ENCODE data around the gene GFAP.
"Not testable (repeated sequence)": the region's sequence is repeated elsewhere in the genome, so short reads cannot be mapped to it uniquely, and the experiment has no call there.

Gene GFAP

DNA sequence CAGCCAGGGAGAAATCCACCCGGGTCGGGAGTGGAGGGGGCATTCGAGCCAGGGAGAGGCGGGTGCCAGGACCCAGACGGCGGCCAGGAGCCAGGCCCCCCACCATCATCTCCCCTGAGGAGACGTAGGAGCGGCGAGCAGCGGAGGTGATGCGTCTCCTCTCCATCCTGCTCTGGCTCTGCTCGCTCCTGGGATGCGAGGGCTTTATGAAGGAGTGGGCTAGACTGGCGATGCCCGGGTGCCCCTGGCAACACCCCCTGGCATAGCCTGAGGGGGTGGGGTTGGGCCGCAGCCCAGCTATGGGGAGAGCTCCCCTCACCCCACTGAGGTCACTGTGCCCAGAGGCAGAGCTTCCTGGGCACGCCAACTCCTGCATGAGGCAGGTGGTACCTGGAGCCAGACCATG lies at the start of gene GFAP:
TSS of gene GFAP (minus strand) at position 180 of the 406 bp plus-strand sequence. CDS start at position 166, 14 bp downstream.
- peak; percentile 61 for DNase-seq (ENCODE audit: low spot score)

- no peak for DNase-seq (ENCODE audit: low spot score)
Observed at GRCh38 chr17:44961921-44962350, 46.6 kb upstream of the GFAP start.

- DNase-seq (ENCODE audit: low spot score), result no peak
Observed at GRCh38 chr17:44960691-44961090, 45.4 kb upstream of the GFAP start.

DNA sequence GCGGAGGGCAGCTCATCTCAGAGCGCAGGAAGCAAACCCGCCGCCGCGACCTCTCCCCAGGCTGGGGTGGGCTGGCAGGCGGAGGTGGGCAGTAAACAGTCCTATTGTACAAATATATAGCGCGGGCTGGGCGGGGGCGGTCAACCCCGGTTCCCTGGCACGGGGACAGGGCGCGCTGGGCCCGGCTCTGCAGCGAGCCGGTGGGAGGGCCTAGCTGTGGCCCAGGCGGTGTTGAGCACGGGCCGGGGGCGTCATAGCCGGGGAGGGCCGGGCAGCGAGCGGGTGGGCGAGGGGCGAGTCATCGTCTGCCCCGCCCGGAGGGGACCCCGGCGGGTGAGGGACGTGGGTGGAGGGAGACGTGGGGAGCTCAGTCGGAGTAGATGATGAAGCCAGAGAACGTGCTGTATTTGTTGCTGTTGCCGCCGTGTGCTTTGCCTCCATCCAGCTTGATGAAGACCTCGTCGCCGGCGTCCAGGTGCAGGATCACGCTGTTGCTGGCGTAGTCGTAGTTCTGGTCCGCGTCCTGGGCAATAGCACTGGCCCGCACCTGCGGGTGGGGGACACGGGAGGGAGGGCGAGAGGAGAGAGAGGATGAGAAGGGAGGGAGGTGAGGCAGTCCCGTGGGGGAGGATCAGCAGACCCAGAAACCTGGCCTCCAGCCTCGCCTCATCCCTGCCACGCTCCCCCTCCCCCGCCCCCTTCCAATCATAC lies 44.7 kb upstream of the GFAP start:
- DNase-seq (ENCODE audit: low spot score), result no peak

GRCh38 chr17:44956998-44957981 lies 42.0 kb upstream of the GFAP start:
- peak; percentile 48 for DNase-seq (ENCODE audit: low spot score)

- DNase-seq (ENCODE audit: low spot score), result no peak
Observed at GRCh38 chr17:44955674-44956425, 40.5 kb upstream of the GFAP start.

DNA sequence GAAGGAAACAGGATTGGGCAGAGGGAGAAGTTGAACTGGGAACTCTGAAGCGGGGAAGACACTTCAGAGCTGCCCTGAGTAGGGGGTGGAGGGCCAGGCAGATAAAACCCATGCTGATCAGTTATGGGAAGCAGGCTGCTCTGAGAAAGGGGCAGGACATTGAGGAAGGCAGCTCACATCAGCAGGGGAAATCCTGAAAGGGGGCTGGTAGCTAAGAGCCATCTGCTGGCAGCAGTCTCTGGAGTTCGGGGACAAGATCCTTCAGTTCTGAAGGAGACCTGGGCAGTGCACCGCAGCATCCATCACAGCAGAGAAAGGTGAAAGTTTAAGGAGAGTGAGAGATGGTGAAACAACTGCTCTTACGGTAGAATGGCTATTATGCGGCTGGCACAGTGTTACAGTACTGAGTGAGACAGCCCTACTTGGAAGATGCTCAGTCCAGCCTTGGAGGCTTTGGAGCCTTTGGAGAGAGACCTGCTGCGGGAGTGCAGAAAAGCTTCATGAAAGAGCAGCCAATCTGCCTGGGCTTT lies 37.7 kb upstream of the GFAP start:
- no peak for DNase-seq (ENCODE audit: low spot score)

- no peak for DNase-seq (ENCODE audit: low spot score)
Observed at GRCh38 chr17:44948315-44948795, 33.1 kb upstream of the GFAP start.

DNA sequence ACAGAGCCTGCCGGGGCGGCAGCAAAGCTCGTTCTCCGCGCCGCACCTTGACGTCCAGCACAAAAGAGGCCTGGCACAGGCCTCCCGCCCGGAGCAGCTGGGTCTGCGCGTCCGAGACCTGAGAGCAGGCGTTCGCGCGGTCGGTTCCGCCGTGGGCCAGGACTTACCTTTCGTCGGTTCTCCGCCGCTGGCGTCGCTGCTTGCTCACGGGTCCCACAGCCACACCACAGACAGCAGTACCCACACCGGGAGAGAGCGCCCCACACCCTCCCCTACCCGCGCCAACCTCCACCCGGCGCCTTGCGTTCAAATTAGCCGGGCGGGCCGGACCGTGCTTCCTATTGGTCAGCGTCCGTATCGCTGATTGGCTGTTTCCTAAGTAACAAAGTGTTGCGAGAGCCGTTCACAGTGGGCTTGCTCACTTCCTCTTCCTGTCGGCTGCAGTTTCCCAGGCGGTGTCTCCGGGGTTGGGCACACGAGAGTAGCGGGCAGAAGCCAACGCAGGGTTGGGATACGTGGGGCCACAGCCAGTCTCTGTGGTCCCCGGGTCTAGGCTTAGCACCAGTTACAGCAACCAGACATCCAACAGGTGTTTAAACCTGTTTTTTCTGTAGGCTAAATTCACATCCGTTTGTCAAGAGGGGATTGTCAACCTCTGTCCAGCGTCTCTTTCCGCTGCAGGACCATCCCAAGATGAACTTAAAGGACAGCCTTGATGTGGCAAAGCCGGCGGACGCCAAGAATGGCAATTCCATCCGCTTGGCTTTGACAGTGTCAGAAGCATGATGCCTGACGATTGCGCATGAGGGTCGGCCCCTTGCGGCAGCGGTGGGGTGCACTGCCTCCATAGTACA lies 32.4 kb upstream of the GFAP start, which contains the start of gene KIF18B:
TSS of gene KIF18B (minus strand) at position 313 of the 854 bp plus-strand sequence. CDS start 11,429 bp downstream, outside the sequence.
- DNase-seq (ENCODE audit: low spot score), result peak; percentile 81

GRCh38 chr17:44945652-44946051 lies 30.4 kb upstream of the GFAP start:
- DNase-seq (ENCODE audit: low spot score), result not testable (repeated sequence)

DNA sequence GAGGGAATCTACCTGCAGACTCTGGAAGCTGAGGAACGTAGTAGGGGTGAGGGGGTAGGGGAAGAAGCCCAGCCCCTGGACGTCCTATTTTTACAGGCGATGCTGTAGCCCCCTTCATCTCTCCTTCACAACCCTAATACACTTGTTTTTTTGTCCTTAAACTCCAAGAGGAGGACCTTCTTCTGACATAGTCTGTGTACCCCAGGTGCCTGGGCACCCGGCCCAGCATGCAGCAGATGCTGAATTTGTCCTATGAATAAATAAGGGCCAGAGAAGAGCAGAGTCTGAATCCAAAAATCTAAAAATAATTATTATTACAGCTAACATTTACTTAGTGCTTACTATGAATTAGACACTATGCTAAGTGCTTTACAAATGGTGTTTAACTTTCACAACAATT lies 27.2 kb upstream of the GFAP start:
- no peak for DNase-seq (ENCODE audit: low spot score)

GRCh38 chr17:44941712-44942331 lies 26.5 kb upstream of the GFAP start:
- no peak for DNase-seq (ENCODE audit: low spot score)

DNA sequence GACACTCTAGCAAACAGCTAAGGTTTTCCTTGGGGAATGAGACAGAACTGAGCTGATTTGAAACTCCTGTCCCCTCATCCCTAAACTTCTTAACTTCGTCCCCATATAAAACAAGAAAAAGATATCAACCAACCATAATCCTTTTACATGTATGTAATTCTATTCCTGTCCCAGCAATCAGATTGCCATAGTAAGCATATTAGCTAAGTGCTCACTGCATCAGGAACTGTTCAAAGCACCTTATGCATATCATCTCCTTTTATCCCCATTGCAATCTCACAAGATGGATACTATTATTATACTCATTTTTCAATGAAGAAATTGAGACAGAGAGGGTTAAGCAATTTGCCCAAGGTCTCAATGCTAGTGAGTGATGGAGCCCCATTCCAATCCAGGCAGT lies 25.5 kb upstream of the GFAP start:
- DNase-seq (ENCODE audit: low spot score), result no peak

- no peak for DNase-seq (ENCODE audit: low spot score)
Observed at GRCh38 chr17:44940317-44940716, 25.0 kb upstream of the GFAP start.

DNA sequence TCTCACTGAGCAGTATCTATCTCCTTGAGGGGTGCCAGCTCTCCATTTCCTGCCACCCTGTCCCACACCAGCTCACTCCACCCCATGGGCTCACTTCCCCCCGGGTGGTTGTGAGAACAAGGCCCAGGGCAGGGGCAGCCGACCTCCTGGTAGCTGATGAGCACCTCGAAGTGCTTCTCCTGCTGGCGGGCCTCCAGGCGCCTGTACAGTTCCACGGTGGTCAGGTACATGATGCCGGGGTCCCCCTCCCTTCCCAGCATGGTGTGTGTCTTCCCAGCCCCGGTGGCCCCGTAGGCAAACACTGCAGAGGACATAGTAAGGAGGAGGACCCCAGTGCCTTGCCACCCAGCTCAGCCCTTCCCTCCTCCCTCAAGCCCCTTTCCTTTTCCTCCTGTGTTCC lies 19.8 kb upstream of the GFAP start:
- DNase-seq (ENCODE audit: low spot score), result no peak

DNA sequence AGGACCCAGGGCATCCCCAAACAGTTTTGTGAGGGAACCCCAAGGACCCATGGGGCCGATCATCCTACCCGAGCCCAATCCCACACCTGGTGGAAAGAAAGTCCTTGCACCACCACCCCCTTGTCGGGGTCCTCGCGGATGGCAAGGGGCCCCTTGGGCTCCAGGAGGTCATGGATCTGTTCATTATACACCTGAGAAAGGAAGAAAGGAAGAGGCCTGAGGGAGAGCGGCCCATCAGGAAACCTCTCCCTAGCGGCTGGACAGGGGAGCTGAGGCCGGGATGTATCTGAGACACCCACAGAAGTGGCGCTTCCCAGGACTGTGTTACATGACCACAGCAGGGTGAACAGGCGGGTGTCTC lies 19.4 kb upstream of the GFAP start:
- no peak for DNase-seq (ENCODE audit: low spot score)

- DNase-seq (ENCODE audit: low spot score), result no peak
Observed at GRCh38 chr17:44933824-44934744, 18.8 kb upstream of the GFAP start.

DNA sequence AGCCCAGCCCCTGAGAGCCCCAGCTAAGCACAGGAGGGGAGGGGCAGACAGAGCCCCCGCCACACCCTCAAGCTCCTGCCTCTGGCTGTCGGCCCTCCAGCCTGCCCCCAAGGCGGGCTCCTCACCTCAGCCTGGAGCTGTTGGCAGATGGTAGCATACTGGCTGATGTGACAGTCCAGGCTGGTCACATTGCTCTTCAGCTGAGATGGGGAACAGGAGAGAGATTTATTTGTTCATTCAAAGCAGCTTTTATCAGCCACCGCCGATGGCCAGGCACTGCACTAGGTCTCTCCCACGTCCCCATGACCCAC lies 17.4 kb upstream of the GFAP start:
- no peak for DNase-seq (ENCODE audit: low spot score)

GRCh38 chr17:44932096-44932786 lies 16.9 kb upstream of the GFAP start:
- no peak for DNase-seq (ENCODE audit: low spot score)
